NCI-H774 (cell line): Measurements from ENCODE around the gene MRPL42.
A peak's percentile ranks its signal among the peaks of the same experiment; 100 is the strongest.
"Not testable (repeated sequence)": the region's sequence is repeated elsewhere in the genome, so short reads cannot be mapped to it uniquely, and the experiment has no call there.

ENCODE experiments used
- DNase-seq: peaks from one replicate; lab custom pipeline; 2025; lab: John Stamatoyannopoulos, UW

MRPL42 gene

DNA sequence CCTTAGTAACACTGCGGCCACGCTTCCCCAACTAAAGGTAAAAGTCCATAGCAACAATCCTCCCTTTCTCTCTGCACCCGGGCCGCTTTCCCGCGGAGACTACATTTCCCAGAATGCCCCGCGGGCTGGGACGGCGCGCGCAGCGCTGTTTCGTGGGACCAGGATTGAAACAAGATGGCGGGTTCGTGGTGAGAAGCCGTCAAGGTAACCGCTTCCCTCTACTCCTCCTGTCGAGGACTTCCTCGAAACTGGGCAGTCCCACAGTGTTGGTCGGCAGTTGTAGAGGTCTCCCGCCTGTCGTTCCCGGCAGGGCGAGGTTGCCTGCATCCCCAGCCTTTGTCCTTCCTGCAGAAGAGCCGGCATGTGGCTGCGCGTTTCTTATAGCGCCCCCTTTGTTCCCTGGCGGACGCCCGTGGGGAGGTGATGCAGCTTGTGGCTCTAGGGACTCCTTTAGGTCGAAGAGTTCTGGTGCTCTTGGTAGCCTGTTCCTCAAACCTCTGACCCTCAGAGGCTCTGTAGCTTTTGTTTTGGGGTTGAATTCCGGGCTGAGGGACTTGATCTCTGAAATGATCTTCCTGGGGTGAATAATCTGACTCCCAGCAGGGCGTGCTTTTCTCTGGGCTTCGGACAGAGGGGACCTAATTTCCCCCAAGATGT lies at the start of gene MRPL42:
MRPL42 (plus strand) TSS at position 164 of the 657 bp plus-strand sequence. CDS start 1,772 bp downstream, outside the sequence.
- peak; percentile 93 for DNase-seq

DNA sequence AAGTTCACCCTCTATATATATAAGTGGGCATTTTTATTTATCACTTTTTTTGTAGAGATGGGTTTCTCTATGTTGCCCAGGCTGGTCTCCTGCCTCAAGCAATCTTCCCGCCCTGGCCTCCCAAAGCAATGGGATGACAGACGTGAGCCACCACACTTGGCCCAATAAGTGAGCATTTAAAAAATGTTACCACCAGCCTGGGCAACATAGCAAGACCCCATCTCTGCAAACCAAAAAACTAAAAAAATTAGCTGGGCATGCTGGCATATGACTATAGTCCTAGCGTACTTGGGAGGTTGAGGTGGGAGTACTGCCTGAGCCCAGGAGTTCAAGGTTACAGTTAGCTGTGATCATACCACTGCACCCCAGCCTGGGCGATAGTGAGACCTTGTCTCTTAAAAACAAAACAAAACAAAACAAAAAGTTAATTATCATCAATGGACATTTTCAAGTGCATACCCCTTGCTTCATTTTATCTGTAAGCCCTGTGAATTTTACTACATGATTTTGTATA lies 49.3 kb upstream of the MRPL42 start:
- DNase-seq = no peak

GRCh38 chr12:93419388-93420034 lies 47.8 kb upstream of the MRPL42 start:
- peak; percentile 49 for DNase-seq

- no peak for DNase-seq
Measured at GRCh38 chr12:93422050-93422449, 45.3 kb upstream of the MRPL42 start.

- no peak for DNase-seq
Measured at GRCh38 chr12:93425736-93426411, 41.4 kb upstream of the MRPL42 start.

- DNase-seq = no peak
Measured at GRCh38 chr12:93426412-93426805, 40.9 kb upstream of the MRPL42 start.

- no peak for DNase-seq
Measured at GRCh38 chr12:93427779-93428564, 39.3 kb upstream of the MRPL42 start.

GRCh38 chr12:93429448-93429847 lies 37.9 kb upstream of the MRPL42 start:
- DNase-seq = no peak

DNA sequence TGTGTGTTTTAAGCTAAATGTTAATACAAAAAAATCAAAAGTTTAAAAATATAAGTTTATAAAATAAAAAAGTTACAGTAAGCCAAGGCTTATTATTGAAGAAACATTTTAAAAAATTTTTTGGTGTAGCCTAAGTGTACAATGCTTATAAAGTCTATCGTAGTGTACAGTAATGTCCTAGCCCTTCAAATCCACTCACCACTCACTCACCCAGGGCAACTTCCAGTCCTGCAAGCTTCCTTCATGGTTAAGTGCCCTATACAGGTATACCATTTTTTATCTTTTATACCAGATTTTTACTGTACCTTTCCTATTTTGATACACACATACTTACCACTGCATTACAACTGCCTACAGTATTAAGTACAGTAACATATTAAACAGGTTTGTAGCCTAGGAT lies 37.5 kb upstream of the MRPL42 start:
- no peak for DNase-seq

DNA sequence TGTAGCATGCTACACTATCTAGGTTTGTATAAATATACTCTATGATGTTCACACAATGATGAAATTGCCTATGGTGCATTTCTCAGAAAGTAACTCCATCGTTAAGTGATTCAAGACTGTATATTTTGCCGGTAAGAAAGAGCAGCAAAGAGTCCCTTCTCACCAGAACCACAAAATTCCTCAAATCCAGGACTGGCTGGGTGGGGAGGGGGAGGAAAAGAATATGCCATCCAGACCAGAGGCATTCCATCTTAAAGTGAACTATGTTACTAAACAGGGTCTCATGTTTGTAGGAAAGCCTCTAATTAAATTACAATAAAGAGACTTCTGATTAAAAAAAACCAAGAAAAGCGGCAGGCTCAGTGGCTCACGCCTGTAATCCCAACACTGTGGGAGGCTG lies 37.0 kb upstream of the MRPL42 start:
- DNase-seq = no peak

GRCh38 chr12:93432031-93432430 lies 35.3 kb upstream of the MRPL42 start:
- DNase-seq = not testable (repeated sequence)

- DNase-seq = no peak
Measured at GRCh38 chr12:93434256-93434865, 33.0 kb upstream of the MRPL42 start.

DNA sequence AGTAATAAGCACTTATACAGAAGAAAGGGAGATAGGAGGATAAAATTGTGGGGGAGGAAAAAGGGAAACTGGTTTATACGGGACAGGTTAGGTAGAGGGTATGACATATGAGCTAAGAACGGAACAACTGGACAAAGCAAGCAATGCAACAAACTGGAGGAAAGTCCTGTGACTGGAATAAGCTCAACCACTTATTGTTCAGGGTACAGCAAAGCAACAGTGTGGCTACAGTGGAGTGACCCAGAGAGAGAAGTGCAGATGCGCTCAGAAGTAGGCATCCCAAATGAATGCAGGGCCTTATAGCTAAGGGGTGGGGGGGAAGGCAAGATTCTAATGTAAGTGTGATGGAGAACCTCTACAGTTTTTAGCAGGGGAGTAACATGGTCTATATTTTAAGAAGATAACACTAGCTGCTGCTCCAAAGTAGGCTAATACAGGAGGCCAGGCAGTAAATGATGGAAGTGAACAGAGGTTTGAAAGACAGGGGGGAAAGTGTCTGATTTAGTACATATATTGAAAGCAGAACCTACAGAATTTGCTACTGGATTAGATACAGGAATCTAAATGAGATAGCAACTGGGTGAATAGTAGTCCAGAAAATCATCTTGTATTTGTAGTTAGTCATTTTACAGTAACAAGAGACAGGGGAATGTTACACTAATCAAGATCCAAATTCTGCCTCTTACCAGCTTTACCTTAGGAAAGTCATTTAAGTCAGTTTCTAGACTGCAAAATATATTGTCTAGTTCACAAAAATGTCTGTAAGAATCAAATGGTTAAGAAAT lies 28.9 kb upstream of the MRPL42 start:
- no peak for DNase-seq

DNA sequence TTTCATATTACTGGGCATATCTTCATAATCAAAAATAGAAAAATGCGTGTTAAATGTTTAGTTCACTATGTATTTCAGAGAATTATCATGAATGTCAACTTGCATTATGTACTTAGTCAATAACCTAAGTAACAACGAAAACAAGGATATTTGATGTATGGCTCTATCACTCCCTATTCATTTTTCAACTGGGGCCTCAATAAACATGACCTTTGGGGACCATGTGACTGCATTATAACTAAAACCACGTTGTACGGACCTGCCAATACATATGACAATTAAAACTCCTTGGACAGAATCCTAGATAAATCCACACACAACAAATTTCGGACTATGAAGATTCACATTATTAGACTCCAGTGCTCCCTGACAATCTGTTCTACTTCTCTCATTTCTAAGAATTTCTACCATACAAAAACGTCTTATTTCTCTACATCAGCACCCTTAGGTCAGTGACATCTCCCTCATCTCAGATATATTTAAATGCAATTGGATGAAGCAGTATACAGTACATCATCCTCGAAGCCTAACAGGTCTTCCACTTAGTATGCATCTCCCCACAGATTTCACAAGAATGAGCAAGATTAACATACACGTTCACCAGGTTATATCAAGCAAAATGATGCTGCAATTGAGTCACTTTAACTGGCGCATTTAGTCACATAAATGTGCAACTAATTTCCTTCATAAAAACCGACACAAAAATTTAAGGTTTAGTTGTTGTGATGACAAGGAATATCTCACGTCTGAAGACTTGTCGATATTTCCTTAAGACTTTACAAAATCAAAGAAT lies 27.1 kb upstream of the MRPL42 start:
- DNase-seq = no peak

GRCh38 chr12:93441081-93441616 lies 26.2 kb upstream of the MRPL42 start:
- DNase-seq = no peak

GRCh38 chr12:93441617-93442410 lies 25.5 kb upstream of the MRPL42 start, which contains the start of gene UBE2N:
TSS of gene UBE2N (minus strand) at chr12:93441947. CDS start at chr12:93441884, 63 bp downstream.
- DNase-seq = peak; percentile 98

DNA sequence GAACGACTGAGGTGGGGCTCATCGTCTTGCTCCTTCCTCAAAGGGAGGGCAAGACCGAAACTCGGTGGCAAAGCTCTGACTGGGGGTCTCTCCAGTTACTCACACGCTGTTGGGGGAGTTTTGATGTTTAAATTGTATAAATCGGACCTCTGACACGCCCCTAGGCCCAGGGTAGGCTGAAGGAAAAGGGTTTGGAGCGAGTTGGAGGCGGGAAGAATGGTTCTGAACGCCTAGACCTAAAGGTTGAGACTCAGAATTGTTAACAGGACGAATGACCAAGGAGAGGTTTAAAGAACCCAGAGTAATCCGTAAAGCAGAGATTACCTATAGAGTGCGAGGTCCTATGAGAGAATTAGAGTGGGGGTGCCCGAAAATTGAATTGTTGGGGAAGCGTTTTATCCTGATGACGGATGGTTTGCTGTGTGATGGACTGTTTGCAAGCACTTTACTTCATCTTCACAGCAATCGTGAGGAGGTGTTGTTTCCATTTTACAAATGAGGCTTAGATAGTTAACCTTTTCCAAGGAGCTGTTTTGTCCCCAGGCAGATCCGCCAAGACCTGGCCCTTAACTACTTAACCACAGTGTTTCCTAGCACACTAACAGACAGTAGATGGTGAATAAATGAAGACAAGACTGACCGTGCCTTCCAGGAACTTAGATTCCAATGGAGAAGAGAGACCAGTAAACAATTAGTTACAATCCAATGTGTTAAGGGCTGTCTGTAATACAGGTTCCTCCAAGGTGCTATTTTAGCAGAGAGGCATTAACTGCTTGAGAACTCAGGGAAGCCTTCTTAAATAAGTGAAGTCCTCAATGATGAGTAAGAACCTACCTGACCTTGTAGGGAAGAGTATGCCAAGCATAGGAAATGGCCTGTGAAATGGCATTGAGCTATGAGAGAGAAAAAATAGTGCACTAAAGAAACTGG lies 24.6 kb upstream of the MRPL42 start:
- no peak for DNase-seq

GRCh38 chr12:93443576-93443975 lies 23.7 kb upstream of the MRPL42 start:
- DNase-seq = no peak
